DOHH2 (cell line): Measurements from ENCODE around the gene LPGAT1.

Source experiments
- EZH2phosphoT487 ChIP-seq: fragments of 200-600 bp; sonication (generic); IDR thresholded peaks from 2 replicates; pipeline ENCODE4 v1.6.1; 2017; ENCODE audit warnings: borderline replicate concordance, mild to moderate bottlenecking, antibody characterized with exemption, low read length, moderate library complexity, mixed read lengths
- TF ChIP-seq, protein P1 (sequence below): fragments of 200-600 bp; sonication (generic); IDR thresholded peaks from one replicate; pipeline ENCODE4 v1.5.1; 2014; ENCODE audit warnings: antibody characterized with exemption, mild to moderate bottlenecking, low read depth, low read length; ENCODE audit not compliant: poor library complexity, severe bottlenecking

DNA sequence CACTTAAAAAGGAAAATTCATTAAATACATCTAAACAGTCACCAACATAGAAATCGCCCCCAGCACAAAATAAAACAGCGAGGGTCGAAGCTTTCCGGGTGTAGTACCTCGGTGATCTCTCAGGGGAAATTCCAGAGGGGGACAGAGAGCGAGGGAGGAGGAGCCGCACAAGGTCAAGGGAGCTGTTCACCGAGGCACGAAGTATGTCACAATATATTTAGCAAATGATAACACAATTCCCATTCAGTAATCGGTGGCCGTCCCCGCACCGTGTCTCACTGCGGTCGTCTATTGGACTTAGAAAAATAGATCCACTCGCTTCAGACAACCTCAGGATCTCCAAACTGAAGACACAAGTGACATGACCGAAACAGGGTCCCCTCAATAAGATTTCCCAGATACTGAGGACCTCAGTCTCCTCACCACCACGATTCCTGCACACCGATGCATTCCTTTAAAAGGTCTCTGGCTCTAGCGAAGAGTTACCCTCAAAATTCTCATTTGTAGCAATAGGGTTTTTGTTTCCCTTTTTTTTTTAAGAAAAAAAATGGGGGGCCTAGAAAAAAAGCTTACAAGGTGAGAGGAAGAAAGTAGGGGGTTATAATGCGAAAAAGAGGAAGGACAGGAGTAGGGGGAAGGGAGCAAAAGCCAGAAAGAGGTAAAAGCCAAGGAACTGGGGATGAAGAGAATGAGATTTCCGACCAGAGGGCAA, 1.1 kb downstream of the LPGAT1 start:
- TF ChIP-seq, protein P1, sequence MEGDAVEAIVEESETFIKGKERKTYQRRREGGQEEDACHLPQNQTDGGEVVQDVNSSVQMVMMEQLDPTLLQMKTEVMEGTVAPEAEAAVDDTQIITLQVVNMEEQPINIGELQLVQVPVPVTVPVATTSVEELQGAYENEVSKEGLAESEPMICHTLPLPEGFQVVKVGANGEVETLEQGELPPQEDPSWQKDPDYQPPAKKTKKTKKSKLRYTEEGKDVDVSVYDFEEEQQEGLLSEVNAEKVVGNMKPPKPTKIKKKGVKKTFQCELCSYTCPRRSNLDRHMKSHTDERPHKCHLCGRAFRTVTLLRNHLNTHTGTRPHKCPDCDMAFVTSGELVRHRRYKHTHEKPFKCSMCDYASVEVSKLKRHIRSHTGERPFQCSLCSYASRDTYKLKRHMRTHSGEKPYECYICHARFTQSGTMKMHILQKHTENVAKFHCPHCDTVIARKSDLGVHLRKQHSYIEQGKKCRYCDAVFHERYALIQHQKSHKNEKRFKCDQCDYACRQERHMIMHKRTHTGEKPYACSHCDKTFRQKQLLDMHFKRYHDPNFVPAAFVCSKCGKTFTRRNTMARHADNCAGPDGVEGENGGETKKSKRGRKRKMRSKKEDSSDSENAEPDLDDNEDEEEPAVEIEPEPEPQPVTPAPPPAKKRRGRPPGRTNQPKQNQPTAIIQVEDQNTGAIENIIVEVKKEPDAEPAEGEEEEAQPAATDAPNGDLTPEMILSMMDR = no peak
- TF ChIP-seq EZH2phosphoT487 = no peak
